ENCODE measurements around the gene C7.

Gene C7

GRCh38 chr5:40937075-40937474, 27.8 kb downstream of the C7 start:
- no peaks in the 10 kb centered on the region for H3K4me1 ChIP-seq
- H3K27ac ChIP-seq, result no peak overlapping the region
- no peak overlapping the region for H3K4me3 ChIP-seq
- H3K9me3 ChIP-seq, result no peaks in the 10 kb centered on the region
- H3K27me3 ChIP-seq, result no peaks in the 10 kb centered on the region
- TF ChIP-seq CTCF (IDR thresholded peaks at IDR 0.05), result no peak
- no peak for DNase-seq
- intact Hi-C loops (cut with DNase I; ENCODE audit: low total_unique reads), result no loop called here
- H3K36me3 ChIP-seq, result no peaks in the 10 kb centered on the region

DNA sequence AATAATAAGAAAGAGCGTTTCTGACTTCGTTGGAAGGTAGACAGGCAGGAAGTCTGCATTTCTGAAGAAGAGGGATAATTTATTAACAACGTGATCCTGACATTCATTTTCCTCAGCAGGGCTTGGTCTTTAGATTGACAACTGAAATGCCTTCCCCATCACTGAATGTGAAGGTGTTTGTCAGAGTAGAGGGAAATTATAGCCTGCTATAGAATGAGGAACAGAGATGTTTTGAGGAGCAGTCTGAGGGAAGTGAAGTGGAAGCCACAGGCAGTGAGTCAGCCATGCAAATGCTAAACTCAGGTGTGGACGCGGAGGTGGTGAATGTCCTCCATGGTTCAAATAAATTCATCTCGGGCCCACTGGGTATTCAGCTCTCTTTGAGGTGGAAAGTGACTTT, 30.5 kb downstream of the C7 start:
- Histone ChIP-seq H3K4me1 (no peaks in the 10 kb centered on the region), H3K4me3 (no peak overlapping the region), H3K36me3 (no peaks in the 10 kb centered on the region), H3K27me3 (no peaks in the 10 kb centered on the region), H3K9me3 (no peaks in the 10 kb centered on the region), H3K27ac (no peak overlapping the region)
- intact Hi-C loops (cut with DNase I; ENCODE audit: low total_unique reads), result no loop called here
- no peak for DNase-seq
- no peak for TF ChIP-seq CTCF (IDR thresholded peaks at IDR 0.05)

- Histone ChIP-seq H3K4me3 (no peak overlapping the region), H3K9me3 (no peaks in the 10 kb centered on the region), H3K4me1 (no peaks in the 10 kb centered on the region), H3K27ac (no peak overlapping the region), H3K36me3 (no peaks in the 10 kb centered on the region), H3K27me3 (no peaks in the 10 kb centered on the region)
- TF ChIP-seq CTCF (IDR thresholded peaks at IDR 0.05), result no peak
- intact Hi-C loops (cut with DNase I; ENCODE audit: low total_unique reads), result no loop called here
- no peak for DNase-seq
Observed at GRCh38 chr5:40945111-40945510, 35.8 kb downstream of the C7 start.

- H3K9me3 ChIP-seq, result peaks cover 0 to 8% (median 6%) of the 10 kb centered on the region in 3 donors
- H3K27me3 ChIP-seq, result no peaks in the 10 kb centered on the region
- no peak for DNase-seq
- H3K4me1 ChIP-seq, result no peaks in the 10 kb centered on the region
- intact Hi-C loops (cut with DNase I; ENCODE audit: low total_unique reads), result no loop called here
- TF ChIP-seq CTCF (IDR thresholded peaks at IDR 0.05), result no peak
- peaks cover 0 to 7% (median 0%) of the 10 kb centered on the region in 3 donors for H3K36me3 ChIP-seq
- no peak overlapping the region for H3K4me3 ChIP-seq
- H3K27ac ChIP-seq, result no peak overlapping the region
Observed at GRCh38 chr5:40955313-40955712, 46.0 kb downstream of the C7 start.

- Histone ChIP-seq H3K27ac (no peak overlapping the region), H3K27me3 (no peaks in the 10 kb centered on the region), H3K4me3 (no peak overlapping the region), H3K9me3 (peaks cover 0 to 8% (median 6%) of the 10 kb centered on the region in 3 donors), H3K4me1 (no peaks in the 10 kb centered on the region), H3K36me3 (peaks cover 0 to 7% (median 0%) of the 10 kb centered on the region in 3 donors)
- intact Hi-C loops (cut with DNase I; ENCODE audit: low total_unique reads), result no loop called here
- TF ChIP-seq CTCF (IDR thresholded peaks at IDR 0.05), result no peak
- DNase-seq, result no peak
Observed at GRCh38 chr5:40957048-40957447, 47.8 kb downstream of the C7 start.

DNA sequence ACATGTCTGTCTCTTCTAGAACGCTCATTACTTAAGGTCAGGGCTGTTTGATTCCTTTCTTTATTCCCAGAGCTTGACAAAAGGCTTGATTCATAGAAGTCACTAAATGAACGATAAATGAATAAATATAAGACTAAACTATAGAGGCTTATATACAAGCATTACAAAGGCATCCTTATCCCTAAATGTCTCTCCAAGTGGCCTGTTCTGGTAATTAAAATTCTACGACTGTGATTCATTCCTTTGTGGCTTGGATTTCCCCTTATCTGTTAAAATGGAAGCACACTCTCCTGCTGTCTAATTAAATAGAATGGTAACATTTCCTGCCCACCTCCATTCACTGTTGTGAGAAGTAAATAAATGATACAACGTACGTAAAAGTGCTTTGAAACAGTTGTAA, 49.5 kb downstream of the C7 start:
- no peak overlapping the region for H3K4me3 ChIP-seq
- H3K9me3 ChIP-seq, result peaks cover 0 to 8% (median 6%) of the 10 kb centered on the region in 3 donors
- no peak for DNase-seq
- H3K27ac ChIP-seq, result no peak overlapping the region
- TF ChIP-seq CTCF (IDR thresholded peaks at IDR 0.05), result no peak
- peaks cover 0 to 7% (median 0%) of the 10 kb centered on the region in 3 donors for H3K36me3 ChIP-seq
- intact Hi-C loops (cut with DNase I; ENCODE audit: low total_unique reads), result no loop called here
- no peaks in the 10 kb centered on the region for H3K27me3 ChIP-seq
- H3K4me1 ChIP-seq, result no peaks in the 10 kb centered on the region
